GM18498 (cell line): ENCODE results near the gene NGFR.

ENCODE experiments used
- ATAC-seq: cut with Tn5 transposase; IDR thresholded peaks from one replicate; pipeline ENCODE4 v1.9.1; 2021; ENCODE audit warnings: mild to moderate bottlenecking, moderate library complexity; ENCODE audit not compliant: unreplicated experiment

NGFR gene

GRCh38 chr17:49468811-49469385, 26.2 kb upstream of the NGFR start:
- ATAC-seq = no peak

- no peak for ATAC-seq
These were observed 25.0 kb upstream of the NGFR start for GRCh38 chr17:49469831-49470810.

GRCh38 chr17:49471089-49471683, 23.9 kb upstream of the NGFR start:
- no peak for ATAC-seq

- no peak for ATAC-seq
These were observed 23.3 kb upstream of the NGFR start for GRCh38 chr17:49471769-49472168.

GRCh38 chr17:49472527-49472926, 22.6 kb upstream of the NGFR start:
- no peak for ATAC-seq

- no peak for ATAC-seq
These were observed 21.0 kb upstream of the NGFR start for GRCh38 chr17:49473900-49474751.

GRCh38 chr17:49477709-49478108, 17.4 kb upstream of the NGFR start:
- no peak for ATAC-seq

GRCh38 chr17:49480836-49481615, 14.1 kb upstream of the NGFR start:
- ATAC-seq = no peak

- ATAC-seq = no peak
These were observed 12.8 kb upstream of the NGFR start for GRCh38 chr17:49482144-49482817.

- ATAC-seq = no peak
These were observed 11.2 kb upstream of the NGFR start for GRCh38 chr17:49483599-49484509.

- no peak for ATAC-seq
These were observed 10.5 kb upstream of the NGFR start for GRCh38 chr17:49484588-49484987.

GRCh38 chr17:49486012-49486641, 9.0 kb upstream of the NGFR start:
- ATAC-seq = no peak

GRCh38 chr17:49487183-49487582, 7.9 kb upstream of the NGFR start:
- ATAC-seq = no peak

- no peak for ATAC-seq
These were observed 6.5 kb upstream of the NGFR start for GRCh38 chr17:49488612-49489011.

GRCh38 chr17:49489348-49489747, 5.7 kb upstream of the NGFR start:
- ATAC-seq = no peak

GRCh38 chr17:49490276-49490675, 4.8 kb upstream of the NGFR start:
- ATAC-seq = no peak

- no peak for ATAC-seq
These were observed 3.8 kb upstream of the NGFR start for GRCh38 chr17:49491192-49491769.
